Epithelial cell of esophagus (primary cell): Measurements from ENCODE around the gene GSE1.
A peak's percentile ranks its signal among the peaks of the same experiment; 100 is the strongest.

Source experiments
- DNase-seq: peaks from one replicate; pipeline ENCODE4 v3.0.0; 2010; ENCODE audit warnings: low read depth
- H3K4me3 ChIP-seq: 2 replicates; pipeline ENCODE4 v1.5.1; 2011; ENCODE audit warnings: mild to moderate bottlenecking, low read length, control low read depth
- TF ChIP-seq, protein P1 (sequence below): IDR thresholded peaks from 2 replicates; pipeline ENCODE4 v1.5.1; 2011; ENCODE audit warnings: low read depth, mild to moderate bottlenecking, low read length, control low read depth, inconsistent platforms; ENCODE audit not compliant: insufficient read depth; ENCODE audit errors: missing control alignments

GSE1 gene

GRCh38 chr16:85567101-85567866, 45.8 kb upstream of the GSE1 start:
- TF ChIP-seq, protein P1, sequence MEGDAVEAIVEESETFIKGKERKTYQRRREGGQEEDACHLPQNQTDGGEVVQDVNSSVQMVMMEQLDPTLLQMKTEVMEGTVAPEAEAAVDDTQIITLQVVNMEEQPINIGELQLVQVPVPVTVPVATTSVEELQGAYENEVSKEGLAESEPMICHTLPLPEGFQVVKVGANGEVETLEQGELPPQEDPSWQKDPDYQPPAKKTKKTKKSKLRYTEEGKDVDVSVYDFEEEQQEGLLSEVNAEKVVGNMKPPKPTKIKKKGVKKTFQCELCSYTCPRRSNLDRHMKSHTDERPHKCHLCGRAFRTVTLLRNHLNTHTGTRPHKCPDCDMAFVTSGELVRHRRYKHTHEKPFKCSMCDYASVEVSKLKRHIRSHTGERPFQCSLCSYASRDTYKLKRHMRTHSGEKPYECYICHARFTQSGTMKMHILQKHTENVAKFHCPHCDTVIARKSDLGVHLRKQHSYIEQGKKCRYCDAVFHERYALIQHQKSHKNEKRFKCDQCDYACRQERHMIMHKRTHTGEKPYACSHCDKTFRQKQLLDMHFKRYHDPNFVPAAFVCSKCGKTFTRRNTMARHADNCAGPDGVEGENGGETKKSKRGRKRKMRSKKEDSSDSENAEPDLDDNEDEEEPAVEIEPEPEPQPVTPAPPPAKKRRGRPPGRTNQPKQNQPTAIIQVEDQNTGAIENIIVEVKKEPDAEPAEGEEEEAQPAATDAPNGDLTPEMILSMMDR = no peak
- no peak overlapping the region for H3K4me3 ChIP-seq
- DNase-seq = no peak

DNA sequence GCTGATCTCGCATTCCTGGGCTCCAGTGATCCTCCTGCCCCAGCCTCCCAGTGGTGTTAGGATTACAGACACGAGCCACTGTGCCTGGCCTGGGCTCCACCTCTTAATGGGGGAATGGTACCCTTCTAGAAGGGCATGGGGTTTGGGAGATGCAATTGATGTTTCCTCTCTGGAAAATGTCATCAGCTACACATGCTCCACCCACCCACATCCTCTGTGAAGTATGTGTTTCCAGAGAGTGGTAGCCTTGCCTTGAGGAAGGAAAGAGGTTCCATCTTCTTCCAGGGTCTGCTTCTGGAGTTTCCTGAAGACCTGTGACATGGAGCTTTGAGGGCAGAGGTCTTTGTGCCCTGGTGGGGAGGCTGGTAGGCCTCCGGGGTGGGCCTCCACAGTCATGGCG, 45.2 kb upstream of the GSE1 start:
- TF ChIP-seq, protein P1 = no peak
- no peak overlapping the region for H3K4me3 ChIP-seq
- no peak for DNase-seq

- no peak for DNase-seq
- no peak overlapping the region for H3K4me3 ChIP-seq
- TF ChIP-seq, protein P1 = no peak
These were observed 44.6 kb upstream of the GSE1 start for GRCh38 chr16:85568519-85568918.

DNA sequence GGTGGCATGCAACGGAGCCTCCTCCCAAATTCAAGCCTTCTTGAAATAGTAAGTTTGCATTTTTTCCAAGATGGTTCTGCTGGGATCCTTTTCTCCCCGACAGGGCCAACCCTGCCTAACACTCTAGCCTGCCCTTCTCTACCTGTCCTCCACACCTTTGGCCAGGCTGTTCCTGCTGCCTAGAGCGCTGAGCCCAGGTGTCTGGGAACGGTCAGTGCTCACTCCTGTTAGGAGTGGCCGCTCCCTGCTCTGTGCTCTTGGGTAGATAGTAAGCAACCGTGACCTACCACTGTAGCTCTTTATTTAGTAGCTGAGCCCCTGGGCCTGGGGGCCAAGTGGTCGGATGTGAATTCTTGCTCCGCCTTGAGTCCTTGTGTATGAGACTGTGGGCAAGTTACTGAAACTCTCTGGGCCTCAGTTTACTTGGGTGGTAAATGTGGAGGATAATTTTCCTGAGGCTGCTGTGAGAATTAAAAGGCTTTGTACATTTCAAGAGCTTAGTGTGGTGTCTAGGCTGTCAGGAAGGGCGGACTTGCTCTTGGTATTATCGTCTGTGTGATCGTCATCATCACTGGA, 44.0 kb upstream of the GSE1 start:
- no peak for DNase-seq
- TF ChIP-seq, protein P1 = no peak
- H3K4me3 ChIP-seq = no peak overlapping the region

- DNase-seq = no peak
- TF ChIP-seq, protein P1 = no peak
- no peak overlapping the region for H3K4me3 ChIP-seq
These were observed 43.4 kb upstream of the GSE1 start for GRCh38 chr16:85569615-85570212.

DNA sequence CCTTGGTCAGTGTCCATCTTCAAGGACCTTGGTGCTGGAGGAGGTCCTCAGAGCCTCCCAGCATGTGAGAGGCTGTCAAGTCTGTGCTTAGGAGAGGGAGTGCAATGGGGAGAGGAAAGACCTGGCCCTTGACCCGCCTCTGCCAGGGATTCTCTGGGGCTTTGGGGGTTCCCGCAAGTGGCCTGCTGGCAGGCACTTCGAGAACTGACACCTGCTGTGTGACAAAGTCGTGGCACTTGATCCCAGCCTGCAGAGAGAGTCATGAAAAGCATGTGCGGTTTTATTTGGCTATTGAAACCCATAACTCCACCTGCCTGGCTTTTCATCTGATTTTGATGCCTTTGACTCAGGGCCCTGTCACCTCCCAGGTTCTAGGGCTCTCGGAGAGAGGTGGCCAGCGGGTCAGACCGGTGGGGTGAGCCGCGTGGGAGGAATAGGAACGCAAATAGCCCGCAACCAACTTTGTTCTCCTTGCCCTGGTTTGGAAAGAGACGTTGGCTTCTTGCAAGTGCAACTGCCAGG, 42.8 kb upstream of the GSE1 start:
- H3K4me3 ChIP-seq = no peak overlapping the region
- TF ChIP-seq, protein P1 = no peak
- peak; percentile 41 for DNase-seq
